Testis (tissue), 2 donors: ENCODE data around the gene ZNF644.

Source experiments
- POLR2A ChIP-seq: fragments of 450-650 bp; IDR thresholded peaks from one replicate; pipeline ENCODE4 v1.6.1; 2017; ENCODE audit warnings: antibody characterized with exemption, mild to moderate bottlenecking, moderate library complexity
- TF ChIP-seq, protein P1 (sequence below), 3 experiments: fragments of 450-650 bp in 2 of 3; fragments of 200-600 bp in 1 of 3; sonication (generic) in 1 of 3; IDR thresholded peaks; one replicate each; pipeline ENCODE4 v1.5.1; 2016 to 2019; ENCODE audit warnings: antibody characterized with exemption in 3 of 3, mild to moderate bottlenecking in 2 of 3, moderate library complexity in 1 of 3

DNA sequence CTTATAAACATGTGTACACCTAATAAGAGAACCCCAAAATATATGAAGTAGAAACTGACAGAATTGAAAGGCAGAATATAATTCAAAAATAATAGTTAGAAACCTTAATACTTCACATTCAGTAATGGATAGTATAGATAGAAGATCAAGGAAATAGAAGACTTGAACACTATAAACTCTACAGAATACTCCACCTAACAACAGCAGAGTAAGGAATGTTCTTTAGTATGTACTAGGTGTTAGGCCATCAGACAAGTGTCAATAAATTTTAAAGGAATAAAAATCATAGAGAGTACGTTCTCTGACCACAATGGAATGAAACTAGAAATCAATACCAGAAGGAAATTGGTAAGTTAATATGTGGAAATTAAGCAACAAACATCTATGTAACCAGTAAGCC is 16.6 kb downstream of the ZNF644 start:
- TF ChIP-seq POLR2A, result no peak
- TF ChIP-seq, protein P1, sequence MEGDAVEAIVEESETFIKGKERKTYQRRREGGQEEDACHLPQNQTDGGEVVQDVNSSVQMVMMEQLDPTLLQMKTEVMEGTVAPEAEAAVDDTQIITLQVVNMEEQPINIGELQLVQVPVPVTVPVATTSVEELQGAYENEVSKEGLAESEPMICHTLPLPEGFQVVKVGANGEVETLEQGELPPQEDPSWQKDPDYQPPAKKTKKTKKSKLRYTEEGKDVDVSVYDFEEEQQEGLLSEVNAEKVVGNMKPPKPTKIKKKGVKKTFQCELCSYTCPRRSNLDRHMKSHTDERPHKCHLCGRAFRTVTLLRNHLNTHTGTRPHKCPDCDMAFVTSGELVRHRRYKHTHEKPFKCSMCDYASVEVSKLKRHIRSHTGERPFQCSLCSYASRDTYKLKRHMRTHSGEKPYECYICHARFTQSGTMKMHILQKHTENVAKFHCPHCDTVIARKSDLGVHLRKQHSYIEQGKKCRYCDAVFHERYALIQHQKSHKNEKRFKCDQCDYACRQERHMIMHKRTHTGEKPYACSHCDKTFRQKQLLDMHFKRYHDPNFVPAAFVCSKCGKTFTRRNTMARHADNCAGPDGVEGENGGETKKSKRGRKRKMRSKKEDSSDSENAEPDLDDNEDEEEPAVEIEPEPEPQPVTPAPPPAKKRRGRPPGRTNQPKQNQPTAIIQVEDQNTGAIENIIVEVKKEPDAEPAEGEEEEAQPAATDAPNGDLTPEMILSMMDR (IDR thresholded peaks at IDR 0.05), result no peak
